Hepatocyte (in vitro differentiated cells): ENCODE data around the gene BNIPL.

Experiments
- CTCF ChIP-seq: fragments of 200-600 bp; sonication (generic); IDR thresholded peaks from 2 replicates; pipeline ENCODE4 v1.5.1; 2016; ENCODE audit warnings: antibody characterized with exemption, mild to moderate bottlenecking; ENCODE audit not compliant: poor library complexity
- EZH2 ChIP-seq: fragments of 200-600 bp; sonication (generic); IDR thresholded peaks from 2 replicates; pipeline ENCODE4 v1.6.1; 2016; ENCODE audit warnings: antibody characterized with exemption, mild to moderate bottlenecking, borderline replicate concordance

GRCh38 chr1:151069103-151069486 lies 32.7 kb downstream of the BNIPL start:
- TF ChIP-seq CTCF (no peak), EZH2 (no peak)
